GM21528 (cell line): Measurements from ENCODE around the gene PPP4R2.

Experiments
- ATAC-seq: cut with Tn5 transposase; IDR thresholded peaks from one replicate; pipeline ENCODE4 v1.9.1; 2021; ENCODE audit warnings: mild to moderate bottlenecking, moderate library complexity; ENCODE audit not compliant: unreplicated experiment, low FRiP score

PPP4R2 gene, protein sequence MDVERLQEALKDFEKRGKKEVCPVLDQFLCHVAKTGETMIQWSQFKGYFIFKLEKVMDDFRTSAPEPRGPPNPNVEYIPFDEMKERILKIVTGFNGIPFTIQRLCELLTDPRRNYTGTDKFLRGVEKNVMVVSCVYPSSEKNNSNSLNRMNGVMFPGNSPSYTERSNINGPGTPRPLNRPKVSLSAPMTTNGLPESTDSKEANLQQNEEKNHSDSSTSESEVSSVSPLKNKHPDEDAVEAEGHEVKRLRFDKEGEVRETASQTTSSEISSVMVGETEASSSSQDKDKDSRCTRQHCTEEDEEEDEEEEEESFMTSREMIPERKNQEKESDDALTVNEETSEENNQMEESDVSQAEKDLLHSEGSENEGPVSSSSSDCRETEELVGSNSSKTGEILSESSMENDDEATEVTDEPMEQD

DNA sequence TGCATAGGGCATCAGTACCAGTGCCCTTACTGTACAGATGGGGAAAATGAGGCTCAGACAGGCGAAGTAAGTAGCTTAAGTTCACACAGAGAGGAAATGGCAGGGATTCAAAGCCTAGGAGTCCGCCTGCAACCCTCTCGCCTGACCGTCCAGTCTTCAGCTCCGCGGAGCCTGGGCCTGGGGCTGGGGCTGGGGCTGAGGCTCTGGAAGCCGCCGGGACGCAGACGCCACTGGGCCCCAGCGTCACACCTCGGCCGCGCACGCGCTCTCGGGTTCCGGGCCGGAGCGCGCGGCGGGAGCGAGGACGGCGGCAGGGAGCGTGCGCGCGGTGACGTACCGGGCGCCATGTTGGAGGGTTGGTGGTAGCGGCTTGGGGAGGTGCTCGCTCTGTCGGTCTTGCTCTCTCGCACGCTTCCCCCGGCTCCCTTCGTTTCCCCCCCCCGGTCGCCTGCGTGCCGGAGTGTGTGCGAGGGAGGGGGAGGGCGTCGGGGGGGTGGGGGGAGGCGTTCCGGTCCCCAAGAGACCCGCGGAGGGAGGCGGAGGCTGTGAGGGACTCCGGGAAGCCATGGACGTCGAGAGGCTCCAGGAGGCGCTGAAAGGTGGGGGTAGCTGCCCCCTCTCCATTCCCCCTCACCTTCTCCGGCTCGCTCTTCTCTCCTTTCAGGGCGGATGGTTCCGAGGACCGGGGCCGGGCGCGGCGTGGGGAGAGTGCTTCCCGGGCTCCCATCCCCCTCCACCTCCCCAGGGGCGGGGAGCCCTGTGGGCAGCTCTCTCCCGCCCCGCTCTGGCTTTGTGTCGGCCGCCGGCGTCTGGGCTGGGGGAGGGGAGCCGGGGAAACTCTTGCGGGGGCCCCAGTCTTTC, at the start of gene PPP4R2:
PPP4R2 (plus strand) TSS at position 339 of the 861 bp plus-strand sequence; CDS start at position 566, 227 bp downstream.
- ATAC-seq, result peak; percentile 83

DNA sequence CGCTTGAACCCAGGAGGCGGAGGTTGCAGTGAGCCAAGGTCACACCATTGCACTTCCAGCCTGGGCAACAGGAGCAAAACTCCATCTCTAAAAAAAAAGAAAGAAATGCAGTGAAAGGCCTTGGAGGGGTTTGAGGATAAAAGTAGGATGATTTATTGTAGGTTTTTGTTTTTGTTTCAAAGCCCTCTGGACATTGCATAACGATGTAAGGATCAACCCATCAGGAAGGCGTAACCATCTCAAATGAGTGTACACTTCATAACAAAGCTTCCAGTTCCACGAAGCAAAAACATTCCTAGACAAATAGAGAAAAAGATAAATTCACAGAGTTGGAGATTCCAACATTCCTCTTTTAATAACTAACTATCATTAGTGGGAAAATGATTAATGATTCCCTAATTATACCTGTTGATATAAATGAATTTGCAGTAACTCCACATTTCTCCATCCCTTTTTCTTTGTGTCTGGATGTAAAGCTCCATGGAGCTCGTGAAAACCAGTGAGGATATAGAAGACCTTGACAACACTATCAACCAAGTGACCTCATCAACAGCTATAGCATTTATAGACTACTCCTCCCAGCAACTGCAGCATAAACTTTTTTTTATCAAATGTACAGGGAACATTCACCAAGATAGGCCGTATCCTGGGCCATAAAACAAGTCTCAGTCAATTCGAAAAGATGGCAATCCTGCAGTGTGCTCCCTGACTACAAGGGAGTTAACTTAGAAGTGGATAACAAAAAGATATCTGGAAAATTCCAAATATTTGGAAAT, 48.7 kb upstream of the PPP4R2 start:
- no peak for ATAC-seq

DNA sequence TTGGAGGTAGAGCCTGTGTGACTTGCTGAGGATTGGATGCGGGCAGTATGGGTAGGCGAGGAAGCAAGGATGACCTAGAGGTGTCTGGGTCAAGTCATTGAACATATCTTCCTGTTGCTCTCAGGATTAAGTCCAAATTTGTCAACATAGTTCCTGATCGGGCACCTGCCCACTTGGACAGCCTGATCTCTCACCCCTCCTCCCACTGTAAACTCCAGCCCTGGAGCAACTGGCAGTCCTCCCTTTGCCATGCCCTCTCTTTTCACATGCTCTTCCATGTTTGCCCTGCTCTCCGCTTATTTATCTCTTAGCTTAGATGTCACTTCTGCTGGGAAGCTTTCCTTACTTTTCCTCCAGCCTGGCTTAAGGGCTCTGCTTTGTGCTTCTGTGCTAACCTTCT, 47.6 kb upstream of the PPP4R2 start:
- no peak for ATAC-seq

DNA sequence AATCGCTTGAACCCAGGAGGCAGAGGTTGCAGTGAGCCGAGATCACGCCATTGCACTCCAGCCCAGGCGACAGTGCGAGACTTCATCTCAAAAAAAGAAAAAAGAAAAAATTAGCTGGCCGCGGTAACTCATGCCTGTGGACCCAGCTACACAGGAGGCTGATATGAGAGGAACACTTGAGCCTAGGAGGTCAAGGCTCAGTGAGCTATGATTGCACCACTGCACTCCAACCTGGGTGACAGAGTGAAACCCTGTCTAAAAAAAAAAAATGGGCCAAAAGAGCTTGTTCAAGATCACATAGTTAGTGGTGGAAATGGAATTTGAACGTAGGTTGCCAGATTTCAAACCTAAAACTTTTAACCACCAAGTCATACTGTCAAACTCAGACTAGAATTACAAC, 46.2 kb upstream of the PPP4R2 start:
- ATAC-seq, result no peak

DNA sequence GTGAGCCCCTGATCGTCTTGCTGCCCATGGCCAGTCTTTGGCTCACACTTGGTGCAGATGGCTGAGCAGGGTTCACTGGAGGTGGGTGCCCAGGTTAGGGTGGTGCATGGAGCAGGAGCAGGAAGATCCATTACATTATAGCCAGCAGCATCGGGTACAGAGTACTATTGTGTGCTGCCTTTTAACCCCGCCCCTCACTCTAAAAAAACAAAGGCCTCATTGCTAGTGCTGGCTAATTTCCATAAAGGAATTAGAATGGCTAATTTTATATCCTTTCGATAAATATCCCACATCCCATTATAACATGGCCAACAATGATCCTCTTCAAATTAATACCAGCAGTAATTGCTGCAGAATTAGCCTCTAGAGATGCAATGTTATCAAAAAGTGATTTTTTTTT, 45.8 kb upstream of the PPP4R2 start:
- no peak for ATAC-seq

DNA sequence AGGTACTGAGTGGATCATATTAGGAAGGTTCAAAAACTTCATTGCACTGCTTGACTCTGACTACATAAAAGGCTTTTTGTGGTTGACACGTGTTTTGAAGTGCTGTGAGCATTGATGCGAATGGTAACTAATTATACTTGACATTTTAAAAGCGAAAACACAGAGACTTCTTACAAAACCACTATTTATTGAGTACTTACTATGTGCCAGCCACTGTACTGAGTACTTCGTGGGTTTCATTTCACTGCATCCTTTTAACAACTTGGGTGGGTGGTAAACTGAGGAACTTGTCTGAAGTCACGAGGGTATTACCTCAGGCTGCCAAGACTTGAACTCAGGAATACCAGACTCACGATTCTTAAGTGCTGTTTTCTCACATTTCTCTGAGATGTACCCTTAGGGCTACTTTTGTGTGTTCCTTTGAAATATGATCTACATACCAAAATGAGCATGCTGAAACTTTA, 45.3 kb upstream of the PPP4R2 start:
- ATAC-seq, result no peak

DNA sequence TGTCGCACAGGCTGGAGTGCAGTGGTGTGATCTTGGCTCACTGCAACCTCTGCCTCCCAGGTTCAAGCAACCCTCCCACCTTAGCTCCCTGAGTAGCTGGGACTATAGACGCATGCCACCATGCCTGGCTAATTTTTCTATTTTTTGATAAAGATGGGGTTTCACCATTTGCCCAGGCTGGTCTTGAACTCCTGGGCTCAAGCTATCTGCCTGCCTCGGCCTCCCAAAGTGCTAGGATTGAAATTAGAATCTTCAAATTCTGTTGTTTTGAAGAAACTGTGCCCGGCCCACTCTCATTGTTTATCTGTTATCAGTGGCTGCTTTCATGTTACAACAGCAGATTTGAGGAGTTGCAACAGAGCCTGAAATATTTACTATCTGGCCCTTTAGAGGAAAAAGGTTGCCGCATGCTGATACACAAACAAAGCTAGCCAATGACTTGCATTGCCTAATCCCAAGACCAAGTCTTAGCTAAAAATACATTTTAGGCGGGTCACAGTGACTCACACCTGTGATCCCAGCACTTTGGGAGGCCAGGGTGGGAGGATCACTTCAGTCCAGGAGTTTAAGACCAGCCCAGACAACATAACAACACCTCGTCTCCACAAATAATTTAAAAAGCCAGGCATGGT, 43.2 kb upstream of the PPP4R2 start:
- ATAC-seq, result no peak

DNA sequence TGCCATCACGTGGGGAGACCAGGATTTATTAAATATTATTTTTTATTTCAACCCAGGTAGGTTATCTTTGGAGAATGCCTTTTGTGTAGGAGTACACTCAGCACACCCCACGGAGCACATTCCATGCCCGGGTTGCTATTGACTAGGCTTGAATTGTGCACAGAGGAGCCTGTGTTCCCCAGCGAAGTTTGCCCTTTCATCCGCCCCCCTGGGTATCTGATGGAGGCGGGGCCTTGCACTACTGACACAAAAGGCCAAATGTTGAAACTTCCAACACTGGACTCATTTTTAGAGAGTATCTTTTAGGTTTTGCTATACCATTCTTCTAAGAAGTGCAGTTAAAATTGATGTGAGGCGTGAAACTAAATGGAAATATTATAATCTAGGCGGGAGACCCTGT, 39.3 kb upstream of the PPP4R2 start:
- no peak for ATAC-seq

DNA sequence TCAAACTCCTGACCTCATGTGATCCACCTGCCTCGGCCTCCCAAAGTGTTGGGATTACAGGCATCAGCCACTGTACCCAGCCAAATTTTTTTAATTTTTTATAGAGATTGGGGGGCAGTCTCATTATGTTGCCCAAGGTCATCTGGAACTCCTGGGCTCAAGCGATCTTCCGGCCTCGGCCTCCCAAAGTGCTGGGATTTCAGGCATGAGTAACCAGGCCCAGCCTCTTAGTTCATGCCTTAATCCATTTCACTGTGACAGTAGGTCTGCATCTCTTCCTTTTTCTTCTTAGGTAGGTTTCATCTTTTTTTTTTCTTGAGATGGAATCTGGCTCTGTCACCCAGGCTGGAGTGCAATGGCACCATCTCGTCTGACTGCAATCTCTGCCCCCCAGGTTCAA, 37.3 kb upstream of the PPP4R2 start:
- no peak for ATAC-seq

DNA sequence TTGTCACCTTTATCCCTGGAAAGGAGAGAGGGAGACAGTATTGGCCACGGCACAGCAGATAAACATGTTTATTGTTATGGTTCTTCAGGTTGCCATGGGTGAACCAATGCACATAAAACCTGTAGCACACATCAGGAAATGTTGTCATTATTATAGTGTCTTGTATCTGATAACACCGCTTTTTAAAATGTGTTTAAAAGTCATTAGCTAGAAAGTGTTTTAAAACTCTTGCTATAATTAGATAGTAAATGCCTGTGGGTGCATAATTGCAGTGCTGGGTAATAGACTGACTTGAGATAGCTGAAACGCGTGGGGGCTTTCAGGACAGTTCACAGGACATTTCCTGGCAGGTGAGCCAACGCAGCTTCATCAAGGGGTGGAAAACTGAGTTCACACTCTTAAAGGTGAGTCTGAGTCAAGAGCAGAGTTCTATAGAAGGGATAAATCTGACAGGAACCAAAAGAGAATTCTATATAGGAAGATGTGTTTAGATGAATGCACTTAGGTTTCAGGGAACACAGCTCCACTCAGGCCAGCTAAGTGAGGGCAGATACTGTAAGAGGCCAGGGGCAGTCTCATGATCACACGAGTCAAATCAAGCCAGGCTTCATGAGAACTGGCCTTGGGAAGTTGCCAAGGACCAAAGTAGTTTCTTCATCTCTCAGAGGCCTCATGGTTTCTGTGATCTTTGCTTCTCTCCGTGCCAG, 35.6 kb upstream of the PPP4R2 start:
- no peak for ATAC-seq

DNA sequence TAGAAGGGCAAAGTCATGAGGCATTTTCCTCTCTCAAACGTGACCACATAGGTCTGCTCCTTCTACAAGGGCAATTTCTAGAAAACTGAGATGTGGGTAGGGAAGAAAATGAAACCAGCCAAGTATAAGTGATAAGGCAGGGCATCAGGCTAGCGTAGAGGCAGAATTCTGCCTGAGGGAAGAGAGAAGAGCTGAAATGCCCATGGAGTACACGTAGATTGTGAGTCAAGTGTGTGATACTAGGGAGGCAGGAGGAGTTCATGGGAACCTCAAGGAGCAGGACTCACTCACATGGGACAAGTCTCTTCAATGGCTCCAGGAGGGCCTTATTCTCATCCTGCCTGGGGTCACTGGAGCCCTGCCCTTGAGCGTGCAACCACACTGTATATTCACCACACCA, 34.9 kb upstream of the PPP4R2 start:
- ATAC-seq, result no peak

DNA sequence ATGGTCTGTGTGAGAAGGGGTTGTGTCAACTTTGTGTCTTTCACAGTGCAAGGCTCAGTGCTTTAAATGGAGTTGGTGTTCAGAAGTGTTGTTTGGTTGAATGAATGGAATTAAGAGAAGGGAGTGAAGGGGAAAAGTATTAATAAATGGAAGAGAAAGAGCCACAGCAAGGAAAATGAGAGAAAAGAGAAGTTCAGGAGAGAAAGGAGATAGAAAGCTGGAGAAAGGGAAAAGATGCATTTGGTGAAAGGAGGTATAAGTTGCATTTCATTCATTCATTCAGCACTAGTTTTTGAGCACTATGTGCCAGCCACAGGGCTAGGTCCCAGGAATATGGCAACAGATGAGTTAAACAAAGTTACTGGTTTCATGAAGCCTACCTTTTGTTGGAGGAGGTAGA, 34.3 kb upstream of the PPP4R2 start:
- no peak for ATAC-seq

DNA sequence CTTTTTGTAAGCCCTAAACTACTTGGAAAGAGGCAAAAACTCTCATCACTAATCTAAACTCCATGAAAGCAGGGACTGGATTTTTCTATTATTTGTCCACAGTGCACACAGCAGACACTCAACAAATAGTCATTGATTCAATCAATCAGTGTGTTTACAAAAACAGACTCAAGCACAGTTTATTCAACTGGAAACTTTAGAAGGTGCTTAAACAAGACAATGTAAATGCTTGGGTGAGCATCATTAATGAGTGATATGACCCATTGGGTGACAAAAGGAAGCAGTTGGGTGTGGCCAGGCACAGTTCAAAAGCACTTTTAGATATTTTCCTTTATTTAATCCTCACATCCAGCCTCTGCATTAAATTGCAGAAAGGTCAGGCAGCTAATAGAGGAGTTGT, 32.0 kb upstream of the PPP4R2 start:
- no peak for ATAC-seq

DNA sequence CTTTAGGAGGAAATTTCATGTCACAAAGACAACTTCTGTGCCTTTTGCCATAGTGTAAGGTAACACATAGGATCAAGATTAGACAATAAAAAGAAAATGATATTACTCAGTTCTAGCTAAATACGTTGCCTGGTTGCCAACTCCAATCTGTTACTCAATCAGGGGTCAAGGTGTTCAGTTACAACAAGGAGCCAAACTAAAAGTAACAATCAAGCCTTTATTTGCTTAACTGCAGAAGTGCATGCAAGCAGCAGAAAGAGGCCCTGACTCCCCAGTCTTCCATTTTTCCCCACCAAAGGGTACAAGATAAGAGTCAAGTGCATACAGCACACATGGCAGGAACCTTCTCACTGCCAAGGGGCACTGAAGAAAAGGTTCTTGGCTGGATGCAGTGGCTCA, 28.3 kb upstream of the PPP4R2 start:
- no peak for ATAC-seq

DNA sequence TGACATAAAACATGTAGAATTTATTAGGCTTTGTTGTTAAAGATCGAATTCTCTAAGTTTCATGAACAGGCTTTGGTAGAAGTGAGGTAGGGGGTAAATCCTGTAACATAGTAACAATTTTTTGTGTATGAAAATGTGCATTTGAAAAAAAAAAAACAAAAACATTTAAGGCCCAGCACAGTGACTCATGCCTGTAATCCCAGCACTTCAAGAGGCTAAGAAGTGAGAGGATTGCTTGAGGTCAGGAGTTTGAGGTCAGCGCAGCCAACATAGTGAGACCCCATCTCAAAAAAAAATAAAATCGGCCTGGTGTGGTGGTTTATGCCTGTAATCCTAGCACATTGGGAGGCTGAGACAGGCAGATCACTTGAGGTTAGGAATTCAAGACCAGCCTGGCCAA, 26.8 kb upstream of the PPP4R2 start:
- no peak for ATAC-seq

DNA sequence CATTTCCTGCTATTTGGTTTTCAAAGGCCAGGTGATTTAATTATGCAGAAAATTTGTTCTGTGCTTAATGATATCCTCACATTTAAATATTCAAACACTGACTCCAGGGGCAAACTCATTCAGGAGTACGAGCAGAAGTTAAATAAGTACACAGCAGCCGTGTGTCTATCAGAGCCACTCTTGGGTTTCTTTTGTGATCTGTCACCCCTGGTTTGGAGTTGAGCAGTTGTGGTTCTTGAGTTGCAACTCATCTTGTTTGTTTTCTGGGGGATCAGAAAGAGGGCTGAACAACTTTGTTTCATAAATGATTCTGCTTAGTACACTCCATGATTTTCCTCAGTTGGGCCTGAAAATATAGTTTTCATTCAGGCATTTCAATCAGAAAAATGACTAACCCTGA, 25.7 kb upstream of the PPP4R2 start:
- ATAC-seq, result no peak

DNA sequence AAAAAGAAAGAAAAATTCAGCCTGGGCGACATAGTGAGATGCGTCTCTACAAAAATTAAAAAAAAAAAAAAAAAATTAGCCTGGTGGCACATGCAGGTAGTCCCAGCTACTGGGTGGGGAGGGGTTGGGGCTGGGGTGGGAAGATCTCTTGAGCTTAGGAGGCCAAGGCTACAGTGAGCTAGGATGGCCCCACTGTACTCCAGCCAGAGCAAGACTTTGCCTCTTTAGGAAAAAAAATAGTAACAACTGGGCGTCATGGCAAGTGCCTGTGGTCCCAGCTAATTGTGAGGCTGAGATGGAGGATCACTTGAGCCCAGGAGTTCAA, 23.9 kb upstream of the PPP4R2 start:
- ATAC-seq, result no peak

DNA sequence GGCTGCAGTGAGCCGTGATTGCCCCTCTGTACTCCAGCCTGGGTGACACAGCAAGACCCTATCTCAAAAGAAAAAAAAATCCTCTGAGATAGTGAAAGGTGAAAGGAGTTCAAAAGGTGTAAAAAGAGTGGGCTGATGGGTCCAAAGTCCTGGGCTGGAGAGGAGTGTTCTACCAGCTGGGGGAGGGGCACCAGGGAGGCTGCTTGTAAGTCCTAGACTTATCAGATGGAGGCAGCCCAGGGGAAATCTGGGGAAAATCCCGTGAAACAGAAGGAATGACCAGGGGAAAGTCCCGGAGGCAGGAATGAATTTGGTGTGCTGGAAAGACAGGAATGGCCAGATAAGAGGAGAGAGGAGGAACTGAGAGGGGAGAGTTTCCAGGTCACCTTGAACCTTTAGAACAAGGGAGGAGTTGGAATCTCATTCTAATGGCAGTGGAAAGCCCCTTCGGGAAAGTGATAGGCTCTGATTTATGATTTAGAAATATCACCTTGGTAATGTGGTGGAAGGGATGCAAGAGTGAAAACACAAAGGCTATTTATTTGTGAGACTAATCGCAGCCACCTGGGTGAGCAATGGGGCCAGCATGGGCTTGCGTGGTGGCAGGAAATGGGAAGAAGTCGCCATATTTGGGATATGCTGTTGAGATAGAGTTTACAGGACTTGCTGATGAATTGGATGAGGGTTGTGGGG, 23.4 kb upstream of the PPP4R2 start:
- no peak for ATAC-seq

DNA sequence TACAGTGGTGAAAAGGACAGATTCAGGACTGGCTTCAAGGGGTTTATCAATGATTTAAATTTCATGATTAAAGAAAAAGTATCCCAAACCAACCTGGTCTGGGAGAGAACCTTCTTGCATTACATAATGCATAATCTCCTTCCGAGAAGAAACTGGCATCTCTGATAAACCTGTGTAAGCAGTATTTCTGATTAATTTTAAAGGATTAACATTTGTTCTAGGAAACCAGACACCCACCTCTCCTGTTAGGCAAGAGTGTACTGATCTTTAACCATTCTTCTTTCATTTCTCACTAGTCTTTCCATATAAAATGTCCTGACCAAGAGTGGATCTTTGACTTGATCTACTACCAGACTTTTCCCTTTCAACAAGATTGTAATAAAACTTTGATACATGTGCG, 22.8 kb upstream of the PPP4R2 start:
- ATAC-seq, result no peak
